HS-5 (cell line): ENCODE measurements around the gene C4orf51.

Source experiments
- DNase-seq: peaks from one replicate; pipeline ENCODE4 v3.0.0-alpha.2; 2012; ENCODE audit warnings: low read depth

Gene C4orf51

GRCh38 chr4:145709843-145710242 is 29.9 kb downstream of the C4orf51 start:
- DNase-seq, result peak; percentile 81

- DNase-seq, result no peak
Measured at GRCh38 chr4:145716200-145716599, 36.3 kb downstream of the C4orf51 start.

DNA sequence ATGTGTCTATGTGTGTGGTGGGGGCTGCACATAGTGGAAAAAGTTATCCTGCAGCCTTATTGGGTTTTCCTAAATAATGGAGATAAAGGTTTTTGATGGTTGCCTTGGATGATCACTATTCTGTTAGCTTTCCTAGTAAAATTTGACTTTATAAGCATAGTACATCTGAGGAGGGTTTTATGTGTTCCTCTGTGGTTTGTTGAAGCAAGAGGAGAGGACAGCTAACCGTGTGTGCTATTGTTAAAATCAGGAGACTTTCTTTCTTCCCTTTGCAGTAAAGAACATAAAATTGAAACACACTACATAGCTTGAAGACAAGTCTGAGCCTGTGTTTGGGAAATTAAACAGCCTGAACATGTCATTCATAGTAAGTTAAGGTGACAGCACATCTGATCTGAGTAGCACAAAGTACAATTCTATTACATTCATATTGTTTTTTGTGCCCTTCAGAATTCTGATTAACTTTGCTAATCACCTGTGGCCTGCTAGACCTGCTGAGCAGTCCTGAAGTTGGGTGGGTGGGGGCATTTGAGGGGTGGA is 36.8 kb downstream of the C4orf51 start:
- DNase-seq, result no peak

- DNase-seq, result no peak
Measured at GRCh38 chr4:145719752-145720624, 40.0 kb downstream of the C4orf51 start.

GRCh38 chr4:145720656-145721055 is 40.7 kb downstream of the C4orf51 start:
- DNase-seq, result no peak

GRCh38 chr4:145722561-145722960 is 42.6 kb downstream of the C4orf51 start:
- no peak for DNase-seq

DNA sequence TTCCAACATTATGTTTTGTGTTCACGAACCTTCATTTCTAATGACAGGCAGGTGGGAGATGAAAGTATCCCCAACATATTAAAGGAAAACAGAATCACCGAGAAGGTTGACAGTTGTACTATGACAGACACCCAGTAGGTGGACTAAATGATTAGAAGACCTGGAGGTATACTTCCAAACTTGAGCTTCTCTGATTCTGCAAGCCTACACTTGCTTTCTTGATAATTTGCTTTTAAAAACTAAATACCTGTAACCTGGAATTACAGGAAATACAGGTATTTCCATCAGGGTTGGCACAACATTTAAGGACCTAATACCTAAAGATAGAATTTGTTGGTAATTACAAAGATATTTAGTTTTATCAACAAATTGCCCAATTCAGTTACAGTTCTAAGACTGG is 43.4 kb downstream of the C4orf51 start:
- DNase-seq, result no peak

DNA sequence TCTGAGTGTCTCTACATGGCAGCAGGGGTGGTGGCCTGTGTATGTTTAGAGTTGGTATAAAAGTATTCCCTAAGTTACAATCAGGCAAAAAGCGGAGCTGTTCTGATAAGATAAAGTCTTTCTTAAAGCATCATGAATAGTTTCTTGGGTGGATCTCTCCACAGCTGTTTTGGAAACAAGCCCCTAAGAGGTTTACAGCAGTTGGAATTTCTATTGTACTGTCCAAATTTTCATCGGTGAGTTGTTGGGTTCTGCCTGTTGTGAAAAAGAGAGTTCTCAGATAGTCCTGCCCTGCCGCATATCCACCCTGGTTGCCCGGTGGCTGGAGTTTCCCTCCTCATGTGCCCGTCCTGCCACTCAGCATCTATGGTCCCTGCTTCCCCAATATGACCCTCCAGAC is 50.1 kb downstream of the C4orf51 start:
- DNase-seq, result no peak

- no peak for DNase-seq
Measured at GRCh38 chr4:145731028-145731427, 51.1 kb downstream of the C4orf51 start.

DNA sequence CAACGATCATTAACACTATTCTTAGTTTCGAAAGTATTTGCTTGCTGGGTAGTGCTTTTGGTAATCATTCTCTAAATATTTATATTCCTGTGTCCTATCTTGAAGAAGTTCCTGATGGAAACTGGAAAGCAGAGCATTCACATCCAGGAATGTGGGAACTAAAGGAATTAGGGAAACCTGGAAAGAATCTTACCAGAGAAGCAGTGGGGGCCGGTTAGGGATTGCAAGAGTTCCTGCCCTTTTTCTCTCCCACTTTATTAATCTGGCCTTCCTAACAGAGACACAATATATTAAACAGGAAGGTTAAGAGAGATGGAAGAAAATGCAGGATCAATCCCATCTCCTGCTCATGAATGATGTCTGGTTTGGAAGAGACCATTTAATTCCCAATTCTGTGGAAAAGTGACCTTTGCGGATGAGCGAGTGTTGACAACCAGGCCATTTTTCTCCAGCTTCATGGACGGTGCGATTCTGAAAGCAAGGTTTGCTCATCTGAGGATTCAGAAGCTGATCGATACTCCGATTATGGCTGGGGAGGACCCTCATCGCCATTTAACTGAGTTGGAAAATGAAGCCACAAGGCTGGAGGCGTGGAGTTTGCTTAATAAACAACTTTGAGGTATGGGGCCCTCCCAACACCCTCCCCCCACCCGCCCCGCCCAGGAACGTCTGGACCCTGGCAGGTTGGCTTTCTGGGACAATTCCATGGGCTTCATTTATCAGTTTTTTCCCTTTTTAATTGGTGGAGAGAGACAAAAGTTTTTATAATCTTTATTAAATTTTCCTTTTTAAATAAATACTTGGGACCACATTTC is 52.3 kb downstream of the C4orf51 start:
- DNase-seq, result no peak

- DNase-seq, result peak; percentile 44
Measured at GRCh38 chr4:145732895-145733880, 53.2 kb downstream of the C4orf51 start.

DNA sequence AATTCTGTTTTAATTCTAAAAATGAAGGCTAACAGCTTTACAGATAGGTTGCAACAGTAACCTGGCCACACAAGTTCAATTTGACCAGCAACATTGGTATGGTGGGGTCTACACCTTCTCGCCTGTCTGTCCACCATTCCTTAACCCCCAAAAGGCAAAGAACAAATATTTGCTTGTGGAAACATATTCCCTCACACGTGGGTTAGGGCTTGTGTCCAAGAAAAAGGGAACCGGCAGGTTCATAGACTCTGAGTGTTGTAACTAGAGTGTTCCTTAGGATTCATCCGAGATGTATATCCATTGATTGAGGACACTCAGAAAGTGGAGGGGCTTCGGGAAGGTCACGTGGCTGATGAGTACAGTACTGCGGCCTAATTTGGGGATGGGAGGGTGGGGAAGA is 54.1 kb downstream of the C4orf51 start:
- no peak for DNase-seq

DNA sequence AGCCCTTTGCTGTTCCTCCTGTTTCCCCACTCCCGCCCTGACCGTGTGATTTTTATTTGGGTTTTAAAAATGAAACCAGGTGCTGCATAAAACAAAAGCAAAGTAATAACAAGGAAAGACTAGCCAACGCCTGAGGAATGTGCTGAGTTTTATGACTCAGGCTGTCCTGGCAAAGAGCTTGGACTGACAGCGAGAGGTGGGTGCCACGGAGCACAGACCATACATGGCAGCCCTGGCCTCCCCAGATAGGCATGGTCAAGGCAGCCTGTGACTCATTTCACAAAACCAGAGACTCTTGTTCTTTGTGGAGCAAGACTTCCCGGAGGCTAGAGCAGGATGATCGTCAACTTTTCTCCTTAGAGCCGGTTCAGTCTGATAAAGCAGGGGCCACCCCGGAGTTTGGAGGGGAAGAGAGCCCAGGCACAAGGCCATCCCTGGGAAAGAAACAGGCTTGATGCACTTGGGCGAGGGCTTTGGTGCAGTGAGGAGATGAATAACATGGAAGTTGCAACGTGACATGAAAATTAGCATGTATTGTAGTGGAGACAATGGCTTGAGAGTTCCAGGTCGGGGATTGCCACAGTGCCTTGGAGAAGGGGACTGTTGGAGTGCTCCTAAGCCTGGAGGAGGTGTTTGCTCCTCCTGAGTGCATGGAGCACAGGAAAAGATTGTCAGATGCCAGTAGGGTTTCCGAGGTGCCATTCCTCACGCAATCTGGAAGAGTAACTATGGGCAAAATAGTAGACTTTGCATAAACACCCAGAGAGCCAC is 54.8 kb downstream of the C4orf51 start:
- DNase-seq, result peak; percentile 97

- peak; percentile 93 for DNase-seq
Measured at GRCh38 chr4:145735347-145735675, 55.4 kb downstream of the C4orf51 start.

DNA sequence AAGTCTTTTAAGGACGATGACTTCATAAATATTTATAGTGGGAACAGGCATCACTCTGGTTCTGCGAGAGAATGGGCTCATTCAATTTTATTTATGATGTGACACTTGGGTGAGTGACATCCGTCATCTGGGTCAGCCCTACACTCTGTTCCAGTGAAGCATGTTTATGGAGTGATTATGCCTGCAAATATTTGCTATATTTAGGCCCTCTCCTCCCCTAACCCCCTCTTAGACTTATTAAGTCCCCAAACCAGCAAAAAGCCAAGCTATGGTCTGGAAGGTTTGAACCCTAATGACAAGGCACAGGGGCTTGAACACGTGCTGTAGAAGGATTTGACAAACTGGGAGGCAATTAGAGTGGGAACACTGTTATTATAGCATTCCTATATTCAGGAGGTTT is 55.9 kb downstream of the C4orf51 start:
- no peak for DNase-seq

DNA sequence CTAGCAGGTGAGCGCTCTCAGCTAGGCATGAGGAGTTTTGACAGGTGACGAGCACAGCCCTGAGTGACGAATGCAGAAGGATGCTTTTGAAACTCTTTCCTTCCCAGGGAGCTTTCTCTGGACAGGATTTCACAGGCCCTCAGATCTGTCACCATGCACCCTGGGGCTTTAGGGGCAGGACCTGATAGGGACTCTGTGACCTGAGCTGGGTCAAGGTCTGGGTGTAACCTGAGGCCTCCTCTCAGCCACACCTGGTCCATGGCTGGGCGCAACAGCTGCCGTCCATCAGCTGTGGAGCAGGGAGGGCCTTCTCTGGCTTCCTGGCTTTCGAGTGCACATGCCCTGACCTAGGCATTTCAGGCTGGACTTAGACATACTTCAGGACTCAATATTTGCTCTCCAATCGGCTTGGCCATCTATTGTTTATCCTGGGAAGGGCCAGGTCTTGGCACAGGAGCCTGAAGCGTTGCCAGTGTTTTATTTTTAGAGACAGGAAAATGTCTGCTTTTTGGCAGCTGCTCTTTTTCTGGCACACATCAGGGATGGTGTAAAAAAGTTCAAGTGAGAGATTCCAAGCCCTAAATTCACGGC is 56.4 kb downstream of the C4orf51 start:
- DNase-seq, result no peak

DNA sequence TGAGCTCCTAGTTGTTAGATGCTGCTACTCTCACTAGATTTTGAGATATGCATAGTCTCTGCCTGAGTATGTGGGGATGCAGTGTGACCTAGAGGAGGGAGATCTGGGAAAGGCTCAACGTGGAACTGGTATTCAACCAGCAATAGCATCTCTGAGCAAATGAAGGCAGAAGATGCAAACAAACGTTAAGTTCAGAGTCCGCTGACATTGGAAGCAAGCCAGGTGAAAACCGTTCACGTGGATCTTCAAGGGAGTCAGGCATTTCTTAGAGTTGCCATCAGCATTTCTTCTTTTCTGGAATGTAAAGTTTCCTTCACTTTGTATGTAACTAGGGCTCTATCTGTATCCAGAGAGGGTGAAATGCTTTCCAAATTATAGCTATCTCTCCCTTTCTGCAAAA is 59.9 kb downstream of the C4orf51 start:
- DNase-seq, result no peak

GRCh38 chr4:145740806-145741205 is 60.9 kb downstream of the C4orf51 start:
- DNase-seq, result no peak

DNA sequence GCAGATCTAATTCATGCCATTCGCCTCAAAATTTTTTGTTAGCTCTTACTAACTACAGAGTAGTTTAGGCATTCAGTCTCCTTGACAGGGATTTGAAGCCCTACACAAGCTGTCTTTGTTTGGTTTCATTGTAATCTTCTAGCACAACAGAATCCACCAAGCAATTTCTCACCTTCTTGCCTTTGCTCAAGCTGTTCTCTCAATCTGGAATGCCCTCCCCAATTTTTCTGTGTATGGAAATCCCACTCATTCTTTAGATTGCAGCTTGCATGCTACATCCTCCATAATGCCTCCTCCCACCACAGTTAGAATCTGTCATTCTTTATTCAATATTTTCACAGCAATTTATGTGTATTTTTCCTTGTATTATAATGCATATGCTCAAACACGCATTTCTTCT is 63.7 kb downstream of the C4orf51 start:
- no peak for DNase-seq

- no peak for DNase-seq
Measured at GRCh38 chr4:145755802-145756201, 75.9 kb downstream of the C4orf51 start.

GRCh38 chr4:145756244-145756643 is 76.3 kb downstream of the C4orf51 start:
- DNase-seq, result no peak
